ENCODE results near the gene DYSF.

The DYSF gene

GRCh38 chr2:71575966-71576365 is 122.6 kb downstream of the DYSF start:
- Mint-ChIP-seq H3K36me3 (no peaks in the 10 kb centered on the region), H3K9me3 (no peaks in the 10 kb centered on the region), H3K4me1 (no peaks in the 10 kb centered on the region), H3K27ac (no peak overlapping the region), H3K27me3 (peaks cover 4% of the 10 kb centered on the region), H3K4me3 (no peak overlapping the region)
- ATAC-seq (ENCODE audit: low read depth), result no peak
- DNase-seq (ENCODE audit: low spot score in 2 of 2), result no peak

DNA sequence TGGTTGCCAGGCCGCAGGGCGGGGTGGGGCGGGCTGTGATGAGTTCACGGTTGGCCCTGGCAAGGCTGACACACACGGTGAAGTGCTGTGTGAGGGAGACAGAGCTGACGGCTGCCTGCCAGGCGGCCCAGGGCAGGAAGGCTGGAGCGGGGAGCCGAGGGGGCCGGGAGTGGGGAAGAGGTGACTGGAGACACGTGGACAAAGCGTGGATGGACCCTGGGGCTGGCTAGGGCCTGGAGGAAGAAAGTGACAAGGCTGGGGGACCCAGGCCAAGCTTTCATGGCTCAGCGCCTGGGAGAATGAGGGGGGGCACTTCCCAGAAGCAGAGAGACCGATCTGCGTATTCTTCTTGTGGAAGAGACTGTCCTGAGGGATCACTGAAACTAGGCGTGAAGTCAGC is 123.2 kb downstream of the DYSF start:
- H3K4me3 Mint-ChIP-seq, result no peak overlapping the region
- H3K27ac Mint-ChIP-seq, result no peak overlapping the region
- DNase-seq (ENCODE audit: low spot score in 2 of 2), result no peak
- no peaks in the 10 kb centered on the region for H3K4me1 Mint-ChIP-seq
- H3K36me3 Mint-ChIP-seq, result no peaks in the 10 kb centered on the region
- peaks cover 4% of the 10 kb centered on the region for H3K27me3 Mint-ChIP-seq
- no peaks in the 10 kb centered on the region for H3K9me3 Mint-ChIP-seq
- ATAC-seq (ENCODE audit: low read depth), result no peak

DNA sequence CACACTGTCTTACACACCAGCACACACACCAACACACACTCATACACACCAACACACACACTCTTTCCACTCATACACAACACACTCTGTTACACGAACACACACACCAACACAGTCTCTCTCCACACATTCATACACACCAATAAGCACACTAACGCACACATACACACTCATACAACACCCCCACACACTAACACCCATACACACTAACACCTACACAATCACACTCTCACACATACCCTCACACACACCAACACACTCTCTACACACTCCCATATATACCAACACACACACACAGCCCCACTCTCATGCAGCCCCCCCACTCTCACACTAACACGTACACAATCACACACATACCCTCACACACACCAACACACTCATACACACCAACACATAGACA is 123.8 kb downstream of the DYSF start:
- no peaks in the 10 kb centered on the region for H3K4me1 Mint-ChIP-seq
- no peaks in the 10 kb centered on the region for H3K36me3 Mint-ChIP-seq
- no peak overlapping the region for H3K27ac Mint-ChIP-seq
- ATAC-seq (ENCODE audit: low read depth) (no peak), DNase-seq (ENCODE audit: low spot score in 2 of 2) (no peak)
- no peaks in the 10 kb centered on the region for H3K9me3 Mint-ChIP-seq
- no peak overlapping the region for H3K4me3 Mint-ChIP-seq
- peaks cover 4% of the 10 kb centered on the region for H3K27me3 Mint-ChIP-seq

GRCh38 chr2:71578767-71579342 is 125.5 kb downstream of the DYSF start:
- no peak overlapping the region for H3K27ac Mint-ChIP-seq
- peaks cover 4% of the 10 kb centered on the region for H3K27me3 Mint-ChIP-seq
- H3K4me1 Mint-ChIP-seq, result no peaks in the 10 kb centered on the region
- no peak for DNase-seq (ENCODE audit: low spot score in 2 of 2)
- ATAC-seq (ENCODE audit: low read depth), result no peak
- H3K4me3 Mint-ChIP-seq, result no peak overlapping the region
- H3K9me3 Mint-ChIP-seq, result no peaks in the 10 kb centered on the region
- no peaks in the 10 kb centered on the region for H3K36me3 Mint-ChIP-seq

GRCh38 chr2:71581026-71581425 is 127.7 kb downstream of the DYSF start:
- no peak overlapping the region for H3K4me3 Mint-ChIP-seq
- ATAC-seq (ENCODE audit: low read depth) (no peak), DNase-seq (ENCODE audit: low spot score in 2 of 2) (no peak)
- H3K27me3 Mint-ChIP-seq, result peaks cover 4% of the 10 kb centered on the region
- H3K9me3 Mint-ChIP-seq, result no peaks in the 10 kb centered on the region
- H3K36me3 Mint-ChIP-seq, result no peaks in the 10 kb centered on the region
- no peak overlapping the region for H3K27ac Mint-ChIP-seq
- no peaks in the 10 kb centered on the region for H3K4me1 Mint-ChIP-seq

- no peak overlapping the region for H3K27ac Mint-ChIP-seq
- no peak for DNase-seq (ENCODE audit: low spot score in 2 of 2)
- no peaks in the 10 kb centered on the region for H3K9me3 Mint-ChIP-seq
- H3K27me3 Mint-ChIP-seq, result no peaks in the 10 kb centered on the region
- H3K36me3 Mint-ChIP-seq, result no peaks in the 10 kb centered on the region
- H3K4me3 Mint-ChIP-seq, result no peak overlapping the region
- H3K4me1 Mint-ChIP-seq, result no peaks in the 10 kb centered on the region
- ATAC-seq (ENCODE audit: low read depth), result no peak
These were observed 130.5 kb downstream of the DYSF start for GRCh38 chr2:71583876-71584275.

- no peak overlapping the region for H3K27ac Mint-ChIP-seq
- no peak for DNase-seq (ENCODE audit: low spot score in 2 of 2)
- no peak overlapping the region for H3K4me3 Mint-ChIP-seq
- no peaks in the 10 kb centered on the region for H3K27me3 Mint-ChIP-seq
- no peaks in the 10 kb centered on the region for H3K9me3 Mint-ChIP-seq
- ATAC-seq (ENCODE audit: low read depth), result no peak
- no peaks in the 10 kb centered on the region for H3K36me3 Mint-ChIP-seq
- H3K4me1 Mint-ChIP-seq, result no peaks in the 10 kb centered on the region
These were observed 133.1 kb downstream of the DYSF start for GRCh38 chr2:71586471-71586870.

DNA sequence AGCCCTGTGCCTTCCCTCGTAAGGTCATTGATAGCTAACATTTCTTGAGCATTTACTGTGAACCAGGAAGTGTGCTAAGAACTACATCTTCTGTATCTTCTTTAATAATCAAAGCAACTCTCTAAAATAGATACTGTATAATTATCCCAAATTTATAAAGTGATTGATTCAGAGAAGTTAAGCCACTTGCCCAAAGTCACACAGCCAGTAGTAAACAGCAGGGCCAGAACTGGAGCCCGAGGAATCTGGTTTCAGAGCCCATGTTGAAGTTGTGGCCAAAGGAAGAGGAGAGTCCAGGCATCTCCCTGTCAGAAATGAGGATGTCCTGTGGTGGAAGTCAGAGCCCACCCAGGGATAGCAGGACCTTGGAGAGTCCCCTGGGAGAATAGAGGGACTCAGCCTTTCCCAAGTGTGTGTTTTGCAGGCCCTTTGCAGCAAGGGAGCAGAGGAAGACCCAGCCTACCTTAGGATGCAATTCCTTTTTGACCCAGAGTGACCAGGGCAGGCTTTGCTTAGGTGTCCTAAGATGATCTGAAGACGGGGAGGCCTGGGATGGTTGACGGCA is 134.2 kb downstream of the DYSF start:
- Mint-ChIP-seq H3K27me3 (no peaks in the 10 kb centered on the region), H3K27ac (no peak overlapping the region), H3K4me3 (no peak overlapping the region), H3K4me1 (no peaks in the 10 kb centered on the region), H3K36me3 (no peaks in the 10 kb centered on the region), H3K9me3 (no peaks in the 10 kb centered on the region)
- no peak for DNase-seq (ENCODE audit: low spot score in 2 of 2)
- no peak for ATAC-seq (ENCODE audit: low read depth)

GRCh38 chr2:71588497-71589170 is 135.3 kb downstream of the DYSF start:
- H3K36me3 Mint-ChIP-seq, result no peaks in the 10 kb centered on the region
- no peaks in the 10 kb centered on the region for H3K4me1 Mint-ChIP-seq
- no peaks in the 10 kb centered on the region for H3K9me3 Mint-ChIP-seq
- H3K27me3 Mint-ChIP-seq, result no peaks in the 10 kb centered on the region
- no peak for ATAC-seq (ENCODE audit: low read depth)
- DNase-seq (ENCODE audit: low spot score in 2 of 2), result no peak
- H3K27ac Mint-ChIP-seq, result no peak overlapping the region
- H3K4me3 Mint-ChIP-seq, result no peak overlapping the region

DNA sequence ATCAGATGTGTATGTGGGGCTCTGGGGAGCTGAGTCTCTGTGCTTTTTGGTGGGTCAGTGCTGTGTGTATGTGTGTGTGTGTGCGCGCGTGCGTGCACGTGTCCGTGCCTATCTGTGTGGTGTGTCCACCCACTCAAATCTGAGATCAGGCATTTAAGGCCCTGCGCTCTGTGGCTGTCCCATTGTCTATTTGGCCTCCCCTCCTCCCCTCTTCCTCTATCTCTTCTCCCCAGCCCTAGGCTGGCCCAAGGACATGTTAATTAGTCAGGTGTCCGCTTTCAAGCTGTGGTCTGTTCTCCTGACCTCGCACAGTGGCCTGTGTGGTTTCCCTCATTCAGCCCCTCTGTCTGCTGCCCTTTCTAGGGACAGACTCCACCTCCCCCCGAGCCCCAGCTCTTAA is 136.4 kb downstream of the DYSF start:
- no peak for DNase-seq (ENCODE audit: low spot score in 2 of 2)
- H3K36me3 Mint-ChIP-seq, result no peaks in the 10 kb centered on the region
- peaks cover 2% of the 10 kb centered on the region for H3K27me3 Mint-ChIP-seq
- ATAC-seq (ENCODE audit: low read depth), result no peak
- H3K4me3 Mint-ChIP-seq, result no peak overlapping the region
- no peaks in the 10 kb centered on the region for H3K9me3 Mint-ChIP-seq
- no peaks in the 10 kb centered on the region for H3K4me1 Mint-ChIP-seq
- H3K27ac Mint-ChIP-seq, result no peak overlapping the region

DNA sequence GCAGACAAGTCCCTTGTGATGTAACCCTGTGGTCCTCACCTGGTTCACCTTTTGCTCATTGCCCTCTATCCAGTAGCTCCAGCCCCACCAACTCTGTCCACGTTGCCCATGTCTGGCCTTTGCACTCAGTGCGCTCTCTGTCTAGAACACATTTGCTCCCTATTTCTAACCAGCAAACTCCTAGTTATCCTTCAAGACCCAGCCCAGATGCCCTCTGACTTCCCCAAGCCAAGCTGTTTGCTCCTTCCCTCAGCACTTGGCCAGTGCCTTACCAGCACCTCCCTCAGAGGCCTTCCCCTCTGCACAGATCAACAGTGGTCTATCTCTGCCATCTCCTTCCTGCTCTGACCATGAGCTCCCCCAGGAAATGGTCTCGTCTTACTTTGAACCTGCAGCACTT is 137.7 kb downstream of the DYSF start:
- DNase-seq (ENCODE audit: low spot score in 2 of 2) (no peak), ATAC-seq (ENCODE audit: low read depth) (no peak)
- Mint-ChIP-seq H3K27me3 (peaks cover 3% of the 10 kb centered on the region), H3K27ac (no peak overlapping the region), H3K9me3 (no peaks in the 10 kb centered on the region), H3K36me3 (no peaks in the 10 kb centered on the region), H3K4me1 (no peaks in the 10 kb centered on the region), H3K4me3 (no peak overlapping the region)

GRCh38 chr2:71592181-71592711 is 138.9 kb downstream of the DYSF start:
- no peaks in the 10 kb centered on the region for H3K36me3 Mint-ChIP-seq
- ATAC-seq (ENCODE audit: low read depth) (no peak), DNase-seq (ENCODE audit: low spot score in 2 of 2) (no peak)
- H3K4me3 Mint-ChIP-seq, result no peak overlapping the region
- H3K27ac Mint-ChIP-seq, result no peak overlapping the region
- no peaks in the 10 kb centered on the region for H3K4me1 Mint-ChIP-seq
- H3K9me3 Mint-ChIP-seq, result no peaks in the 10 kb centered on the region
- H3K27me3 Mint-ChIP-seq, result peaks cover 3% of the 10 kb centered on the region

- DNase-seq (ENCODE audit: low spot score in 2 of 2) (no peak), ATAC-seq (ENCODE audit: low read depth) (no peak)
- H3K27me3 Mint-ChIP-seq, result peaks cover 8% of the 10 kb centered on the region
- H3K9me3 Mint-ChIP-seq, result no peaks in the 10 kb centered on the region
- H3K27ac Mint-ChIP-seq, result no peak overlapping the region
- H3K36me3 Mint-ChIP-seq, result no peaks in the 10 kb centered on the region
- no peak overlapping the region for H3K4me3 Mint-ChIP-seq
- H3K4me1 Mint-ChIP-seq, result no peaks in the 10 kb centered on the region
These were observed 142.2 kb downstream of the DYSF start for GRCh38 chr2:71595569-71595968.

- DNase-seq (ENCODE audit: low spot score in 2 of 2) (no peak), ATAC-seq (ENCODE audit: low read depth) (no peak)
- no peak overlapping the region for H3K27ac Mint-ChIP-seq
- H3K9me3 Mint-ChIP-seq, result no peaks in the 10 kb centered on the region
- no peak overlapping the region for H3K4me3 Mint-ChIP-seq
- H3K27me3 Mint-ChIP-seq, result peaks cover 8% of the 10 kb centered on the region
- H3K4me1 Mint-ChIP-seq, result no peaks in the 10 kb centered on the region
- no peaks in the 10 kb centered on the region for H3K36me3 Mint-ChIP-seq
These were observed 142.7 kb downstream of the DYSF start for GRCh38 chr2:71596011-71596410.

DNA sequence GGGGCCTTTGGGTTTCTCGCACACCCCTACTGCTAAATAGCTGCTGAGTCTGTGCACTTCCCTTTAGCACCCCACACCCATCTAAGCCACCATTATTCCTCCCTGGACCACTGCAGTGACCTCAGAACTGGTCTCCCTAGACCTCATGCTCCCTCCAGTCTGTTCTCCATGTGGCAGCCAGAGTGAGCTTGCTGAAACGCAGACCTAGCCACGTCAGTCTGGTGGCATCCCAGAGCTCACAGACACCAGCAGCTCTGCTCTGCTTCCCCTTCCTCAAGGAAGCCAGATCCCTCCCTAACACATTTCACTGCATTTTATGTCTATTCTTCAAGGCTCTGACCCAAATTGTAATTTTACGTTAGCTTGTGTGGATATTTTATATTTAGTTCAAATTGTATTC is 144.4 kb downstream of the DYSF start:
- no peaks in the 10 kb centered on the region for H3K4me1 Mint-ChIP-seq
- ATAC-seq (ENCODE audit: low read depth), result no peak

More for the DNA sequence above, 144.4 kb downstream of the DYSF start:
- Mint-ChIP-seq H3K9me3 (no peaks in the 10 kb centered on the region), H3K27ac (no peak overlapping the region), H3K27me3 (peaks cover 14% of the 10 kb centered on the region), H3K4me3 (no peak overlapping the region), H3K36me3 (no peaks in the 10 kb centered on the region)
- no peak for DNase-seq (ENCODE audit: low spot score in 2 of 2)

Data from memory B cell (primary cell).